IMR-90 (cell line): ENCODE results near the gene OR11L1. TPM values are rescaled to one million over a fixed set of nuclear protein-coding genes. Genes with fewer than 3 reads are reported as not detected.

Experiments used
- ATAC-seq: fragments of 200-7000 bp; cut with Tn5 transposase; 2 replicates; pipeline ENCODE4 v1.9.1; 2020; ENCODE audit warnings: low read depth, mild to moderate bottlenecking, moderate library complexity
- Bru-seq: library from RNA; stranded (reverse); fragments of 400-500 nt; gene quantifications from one replicate; lab custom pipeline; 2021; lab: Mats Ljungman, UMichigan
- BruChase-seq, 2 experiments: library from RNA; stranded (reverse); fragments of 400-500 nt; gene quantifications; one replicate each; lab custom pipeline; 2021; lab: Mats Ljungman, UMichigan
- BruUV-seq: library from RNA; stranded (reverse); fragments of 400-500 nt; replicated peaks from 2 replicates; lab custom pipeline; 2021; lab: Mats Ljungman, UMichigan
- CTCF ChIA-PET: fragments of 300-600 bp; formaldehyde crosslinking; extraction: SDS; loops from one replicate; lab custom pipeline; 2021; ENCODE audit warnings: antibody characterized with exemption; lab: Yijun Ruan, JAX
- POLR2A ChIA-PET: fragments of 300-600 bp; sonication (Branson Sonifier 250); formaldehyde crosslinking; loops from one replicate; lab custom pipeline; 2022; ENCODE audit warnings: antibody characterized with exemption; ENCODE audit not compliant: unreplicated experiment; lab: Charles Lee
- DNase-seq: peaks from one replicate; pipeline ENCODE4 v3.0.0; 2013
- H2AFZ ChIP-seq: replicated peaks from 2 replicates; pipeline ENCODE3; 2013; ENCODE audit warnings: low read length, mild to moderate bottlenecking; ENCODE audit not compliant: poor library complexity
- H2AK5ac ChIP-seq: 2 replicates; pipeline ENCODE4 v1.6.1; 2013; ENCODE audit warnings: low read depth, low read length, inconsistent platforms
- H2AK9ac ChIP-seq: replicated peaks from 2 replicates; pipeline ENCODE3; 2013; ENCODE audit warnings: mild to moderate bottlenecking, low read depth, low read length, moderate library complexity; ENCODE audit not compliant: poor library complexity
- H2BK120ac ChIP-seq: 2 replicates; pipeline ENCODE4 v1.6.1; 2013; ENCODE audit warnings: low read depth, low read length, inconsistent platforms
- H2BK15ac ChIP-seq: 3 replicates; pipeline ENCODE4 v1.6.1; 2013; ENCODE audit warnings: low read depth, low read length, inconsistent platforms
- H2BK20ac ChIP-seq: 2 replicates; pipeline ENCODE4 v1.6.1; 2013; ENCODE audit warnings: low read depth, mild to moderate bottlenecking, inconsistent platforms, low read length, moderate library complexity
- H2BK5ac ChIP-seq: 2 replicates; pipeline ENCODE4 v1.6.1; 2013; ENCODE audit warnings: mild to moderate bottlenecking, low read depth, low read length, inconsistent platforms; ENCODE audit not compliant: poor library complexity, severe bottlenecking
- H3K14ac ChIP-seq: replicated peaks from 2 replicates; pipeline ENCODE4 v1.6.1; 2013; ENCODE audit warnings: low read depth, low read length, inconsistent platforms
- H3K18ac ChIP-seq: 2 replicates; pipeline ENCODE4 v1.6.1; 2013; ENCODE audit warnings: low read depth, low read length, control low read depth
- H3K23ac ChIP-seq: 2 replicates; pipeline ENCODE4 v1.6.1; 2013; ENCODE audit warnings: low read depth, low read length, inconsistent platforms
- H3K27ac ChIP-seq: 2 replicates; pipeline ENCODE4 v1.5.1; 2013; ENCODE audit warnings: mild to moderate bottlenecking, control low read depth, low read length; ENCODE audit not compliant: insufficient read depth
- H3K27me3 ChIP-seq: 2 replicates; pipeline ENCODE4 v1.6.1; 2013; ENCODE audit warnings: low read length; ENCODE audit not compliant: control insufficient read depth, insufficient read depth
- H3K36me3 ChIP-seq: 2 replicates; pipeline ENCODE4 v1.6.1; 2013; ENCODE audit warnings: low read length, mixed read lengths; ENCODE audit not compliant: control insufficient read depth, insufficient read depth
- H3K4ac ChIP-seq: 2 replicates; pipeline ENCODE4 v1.6.1; 2013; ENCODE audit warnings: low read depth, low read length, inconsistent platforms
- H3K4me1 ChIP-seq: 2 replicates; pipeline ENCODE4 v1.6.1; 2013; ENCODE audit warnings: low read length, mixed read lengths; ENCODE audit not compliant: control insufficient read depth, insufficient read depth
- H3K4me2 ChIP-seq: 2 replicates; pipeline ENCODE4 v1.6.1; 2013; ENCODE audit warnings: low read depth, mild to moderate bottlenecking, control low read depth, low read length, moderate library complexity
- H3K4me3 ChIP-seq: 2 replicates; pipeline ENCODE4 v1.5.1; 2013; ENCODE audit warnings: low read depth, mild to moderate bottlenecking, control low read depth, low read length, moderate library complexity; ENCODE audit not compliant: insufficient read depth
- H3K56ac ChIP-seq: 2 replicates; pipeline ENCODE4 v1.6.1; 2013; ENCODE audit warnings: low read length, inconsistent platforms; ENCODE audit not compliant: insufficient read depth; ENCODE audit errors: extremely low read depth
- H3K79me1 ChIP-seq, 2 experiments: 2 replicates each; pipeline ENCODE4 v1.6.1; 2013; ENCODE audit warnings: low read length in 2 of 2, inconsistent platforms in 1 of 2, low read depth in 1 of 2
- H3K9ac ChIP-seq: 2 replicates; pipeline ENCODE4 v1.6.1; 2013; ENCODE audit warnings: low read depth, low read length, control low read depth
- H3K9me1 ChIP-seq: 2 replicates; pipeline ENCODE4 v1.6.1; 2013; ENCODE audit warnings: low read length, inconsistent platforms; ENCODE audit not compliant: insufficient read depth
- H3K9me3 ChIP-seq: 2 replicates; pipeline ENCODE4 v1.6.1; 2013; ENCODE audit warnings: low read length; ENCODE audit not compliant: control insufficient read depth, insufficient read depth
- H4K20me1 ChIP-seq: 2 replicates; pipeline ENCODE4 v1.6.1; 2013; ENCODE audit warnings: low read length, inconsistent platforms; ENCODE audit not compliant: insufficient read depth
- H4K5ac ChIP-seq: 2 replicates; pipeline ENCODE4 v1.6.1; 2013; ENCODE audit warnings: mild to moderate bottlenecking, low read depth, low read length, control low read depth
- H4K8ac ChIP-seq, 2 experiments: 2 replicates each; pipeline ENCODE4 v1.6.1; 2013; ENCODE audit warnings: low read depth in 2 of 2, low read length in 2 of 2, control low read depth in 1 of 2, inconsistent platforms in 1 of 2
- H4K91ac ChIP-seq: 2 replicates; pipeline ENCODE4 v1.6.1; 2013; ENCODE audit warnings: low read depth, low read length, inconsistent platforms; ENCODE audit not compliant: insufficient read depth
- BHLHE40 ChIP-seq: fragments of 150-350 bp; IDR thresholded peaks from 2 replicates; pipeline ENCODE4 v1.6.1; 2016; ENCODE audit warnings: mild to moderate bottlenecking, low read depth, low read length
- CEBPB ChIP-seq: IDR thresholded peaks from 2 replicates; pipeline ENCODE4 v1.6.1; 2012; ENCODE audit warnings: low read depth, low read length, improper control_type of control experiment
- CHD1 ChIP-seq: IDR thresholded peaks from 2 replicates; pipeline ENCODE4 v1.6.1; 2012; ENCODE audit warnings: low read depth, low read length, improper control_type of control experiment
- CTCF ChIP-seq: conservative IDR thresholded peaks from 2 replicates; pipeline ENCODE4 v1.5.1; 2012; ENCODE audit warnings: mild to moderate bottlenecking, low read depth, low read length, improper control_type of control experiment
- ELK1 ChIP-seq: fragments of 150-350 bp; IDR thresholded peaks from 2 replicates; pipeline ENCODE4 v1.6.1; 2016; ENCODE audit warnings: low read depth, mild to moderate bottlenecking, low read length, moderate library complexity, borderline replicate concordance
- FOS ChIP-seq: fragments of 150-350 bp; IDR thresholded peaks from 2 replicates; pipeline ENCODE4 v1.6.1; 2016; ENCODE audit warnings: low read depth, low read length
- MAFK ChIP-seq: IDR thresholded peaks from 2 replicates; pipeline ENCODE4 v1.6.1; 2012; ENCODE audit warnings: low read depth, low read length, improper control_type of control experiment
- MAZ ChIP-seq: IDR thresholded peaks from 2 replicates; pipeline ENCODE4 v1.6.1; 2012; ENCODE audit warnings: low read depth, mild to moderate bottlenecking, low read length, improper control_type of control experiment, moderate library complexity, borderline replicate concordance
- MXI1 ChIP-seq: IDR thresholded peaks from 2 replicates; pipeline ENCODE4 v1.6.1; 2012; ENCODE audit warnings: low read depth, mild to moderate bottlenecking, low read length, moderate library complexity, borderline replicate concordance
- NFE2L2 ChIP-seq: fragments of 150-350 bp; IDR thresholded peaks from 2 replicates; pipeline ENCODE4 v1.6.1; 2016; ENCODE audit warnings: low read depth, mild to moderate bottlenecking, low read length
- POLR2A ChIP-seq: IDR thresholded peaks from 2 replicates; pipeline ENCODE4 v1.6.1; 2012; ENCODE audit warnings: mild to moderate bottlenecking, low read depth, low read length
- RAD21 ChIP-seq: IDR thresholded peaks from 2 replicates; pipeline ENCODE4 v1.6.1; 2012; ENCODE audit warnings: low read length, improper control_type of control experiment
- RCOR1 ChIP-seq: IDR thresholded peaks from 2 replicates; pipeline ENCODE4 v1.6.1; 2012; ENCODE audit warnings: mild to moderate bottlenecking, low read length, improper control_type of control experiment; ENCODE audit not compliant: insufficient replicate concordance
- RFX5 ChIP-seq: IDR thresholded peaks from 2 replicates; pipeline ENCODE4 v1.8.0; 2012; ENCODE audit warnings: low read depth, mild to moderate bottlenecking, low read length, moderate library complexity
- SMC3 ChIP-seq: fragments of 150-350 bp; IDR thresholded peaks from 2 replicates; pipeline ENCODE4 v1.6.1; 2016; ENCODE audit warnings: low read depth, mild to moderate bottlenecking, antibody characterized with exemption, low read length, moderate library complexity
- USF2 ChIP-seq: fragments of 150-350 bp; IDR thresholded peaks from 2 replicates; pipeline ENCODE4 v1.6.1; 2017; ENCODE audit warnings: mild to moderate bottlenecking, antibody characterized with exemption, low read length, low read depth
- WGBS, 2 experiments: methylation state at CpG; one replicate each; pipeline versions ENCODE4 v1.1.5 to v1.1.7; 2013; ENCODE audit warnings: missing lambda C conversion rate in 2 of 2; ENCODE audit not compliant: insufficient read length in 1 of 2; ENCODE audit errors: extremely low coverage in 2 of 2; 5-methylcytosine and 5-hydroxymethylcytosine counted together
- dilution Hi-C: fragments of 300-500 bp; cut with HindIII; formaldehyde crosslinking; loops from one replicate; pipeline ENCODE4 v1.14.3; 2018; ENCODE audit warnings: low sequenced_read_pairs; ENCODE audit not compliant: unreplicated experiment
- in situ Hi-C: fragments of 300-500 bp; cut with MboI; formaldehyde crosslinking; loops from 3 replicates; pipeline ENCODE4 v1.14.3; 2019; ENCODE audit warnings: low sequenced_read_pairs, inconsistent platforms, mixed read lengths
- intact Hi-C: fragments of 100-400 bp; cut with micrococcal nuclease; formaldehyde crosslinking; loops from 2 replicates; pipeline ENCODE4 v1.10.0; 2022
- long read RNA-seq: library from polyadenylated mRNA; unstranded; transcript quantifications from one replicate; pipeline ENCODE4 v2.0.0, GENCODE V29; 2021; ENCODE audit not compliant: unreplicated experiment
- polyA plus RNA-seq, 3 experiments: library from polyadenylated mRNA; depleted of rRNA; stranded (reverse); fragments of >200 nt; gene quantifications; 2 replicates each; pipeline ENCODE4 v1.2.3, GENCODE V29; 2012; ENCODE audit warnings: low replicate concordance in 1 of 3
- total RNA-seq: library from RNA; depleted of rRNA; stranded (reverse); fragments of >200 nt; gene quantifications from 2 replicates; pipeline ENCODE4 v1.2.3, GENCODE V29; 2012; rRNA removed

The OR11L1 gene
- total RNA-seq (not detected in 2 replicates), polyA plus RNA-seq (2012; rRNA removed) (not detected in 2 replicates), Bru-seq, nascent RNA (not detected), BruChase-seq, experiment 1, labeled RNA remaining after a 6-hour chase (not detected), BruChase-seq, experiment 2, labeled RNA remaining after a 2-hour chase (not detected)
- not detected in 2 replicates for polyA plus RNA-seq (2012; cell fraction: cytosol; rRNA removed)
- polyA plus RNA-seq (2012; cell fraction: nucleus; rRNA removed; ENCODE audit: low replicate concordance): not detected in 2 replicates
- long read RNA-seq: 0 reads

- Histone ChIP-seq H4K8ac (no peak within 1 kb of the TSS), H2AK9ac (no peak within 1 kb of the TSS), H3K4ac (no peak within 1 kb of the TSS), H3K56ac (no peak within 1 kb of the TSS), H3K23ac (no peak within 1 kb of the TSS), H2BK5ac (no peak within 1 kb of the TSS), H3K9me1 (no peaks in the 10 kb centered on the region), H2BK120ac (no peak within 1 kb of the TSS), H3K4me3 (no peak within 1 kb of the TSS), H3K27ac (no peak within 1 kb of the TSS), H2BK20ac (no peak within 1 kb of the TSS), H3K9ac (no peak within 1 kb of the TSS), H2AK5ac (no peak within 1 kb of the TSS), H4K91ac (no peak within 1 kb of the TSS), H3K18ac (no peak within 1 kb of the TSS), H3K4me2 (no peak within 1 kb of the TSS), H3K4me1 (no peaks in the 10 kb centered on the region), H3K79me1 (no peaks in the 10 kb centered on the region), H3K14ac (no peak within 1 kb of the TSS), H2AFZ (peak within 1 kb of the TSS; percentile 3), H2BK15ac (no peak within 1 kb of the TSS), H3K27me3 (no peaks in the 10 kb centered on the region), H3K9me3 (peaks cover 22% of the 10 kb centered on the region; the same call in 1 of the 2 replicates), H4K5ac (no peak within 1 kb of the TSS), H4K20me1 (no peaks in the 10 kb centered on the region), H3K36me3 (no peaks in the 10 kb centered on the region)
- intact Hi-C loops (no loop called here), dilution Hi-C loops (no loop called here), in situ Hi-C loops (no loop called here)
- WGBS, 2 experiments: no CpG with 5 or more reads among the region's 2 CpGs
- TF ChIP-seq USF2: no peak
- no peak for TF ChIP-seq CHD1
- TF ChIP-seq POLR2A: no peak
- no peak for TF ChIP-seq BHLHE40
- no peak for TF ChIP-seq RAD21
- no peak for TF ChIP-seq CEBPB
- TF ChIP-seq FOS: no peak
- TF ChIP-seq NFE2L2: no peak
- no peak for TF ChIP-seq MAFK
- no peak for TF ChIP-seq MXI1
- no peak for TF ChIP-seq RFX5
- no peak for TF ChIP-seq MAZ
- TF ChIP-seq SMC3: no peak
- no peak for TF ChIP-seq RCOR1
- TF ChIP-seq CTCF: no peak
- no peak for TF ChIP-seq ELK1
- no peak for DNase-seq
- CTCF ChIA-PET: no interaction called here
- POLR2A ChIA-PET: no interaction called here
- no TSS peak for BruUV-seq
- ATAC-seq: no peak
Measured at GRCh38 chr1:247841796-247842195, at the start of gene OR11L1. TSS of gene OR11L1 (minus strand) at chr1:247841896. CDS start at chr1:247841896, 0 bp downstream.
